ENCODE results near the gene XKR8.

- no peak for TF ChIP-seq POLR2A (IDR thresholded peaks at IDR 0.05)
- no peak for TF ChIP-seq POLR2AphosphoS5 (IDR thresholded peaks at IDR 0.05)
- no peak for TF ChIP-seq CTCF (IDR thresholded peaks at IDR 0.05 in 8 of 11, conservative IDR thresholded peaks at IDR 0.05 in 3 of 11)
Measured at GRCh38 chr1:28002600-28002999, 42.8 kb downstream of the XKR8 start.
